Fibroblast of lung (primary cell): ENCODE results near the gene KANTR.

Experiments
- EZH2 ChIP-seq: IDR thresholded peaks from 2 replicates; pipeline ENCODE4 v1.5.1; 2012; ENCODE audit warnings: low read length, control low read depth, mild to moderate bottlenecking; ENCODE audit errors: missing control alignments
- TF ChIP-seq, protein P1 (sequence below), 2 donors: IDR thresholded peaks in 1 of 2; conservative IDR thresholded peaks in 1 of 2; 1 replicate in 1 of 2; 2 replicates in 1 of 2; pipeline ENCODE4 v1.5.1; 2011 to 2012; ENCODE audit warnings: low read length in 2 of 2, control low read depth in 1 of 2, inconsistent platforms in 1 of 2, low read depth in 1 of 2, mild to moderate bottlenecking in 1 of 2

DNA sequence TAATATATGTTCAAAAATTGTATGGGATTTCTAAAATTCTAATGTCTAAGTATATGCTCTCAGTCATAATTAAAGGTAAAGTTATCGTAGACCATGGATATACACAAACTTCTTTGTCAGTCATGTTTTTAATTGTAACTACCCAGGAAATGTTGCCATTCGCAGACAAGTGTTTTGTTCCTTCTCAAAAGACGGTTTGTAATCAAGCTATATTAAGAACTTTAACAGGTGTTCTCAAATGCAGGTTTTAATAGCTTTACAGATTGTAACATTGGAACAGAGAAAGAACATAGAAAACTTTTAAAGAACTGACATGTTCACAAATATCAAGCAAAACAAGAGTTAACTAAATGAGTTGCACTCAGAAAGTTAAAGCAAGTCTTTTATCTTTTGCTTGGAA, 72.2 kb downstream of the KANTR start:
- TF ChIP-seq, protein P1, sequence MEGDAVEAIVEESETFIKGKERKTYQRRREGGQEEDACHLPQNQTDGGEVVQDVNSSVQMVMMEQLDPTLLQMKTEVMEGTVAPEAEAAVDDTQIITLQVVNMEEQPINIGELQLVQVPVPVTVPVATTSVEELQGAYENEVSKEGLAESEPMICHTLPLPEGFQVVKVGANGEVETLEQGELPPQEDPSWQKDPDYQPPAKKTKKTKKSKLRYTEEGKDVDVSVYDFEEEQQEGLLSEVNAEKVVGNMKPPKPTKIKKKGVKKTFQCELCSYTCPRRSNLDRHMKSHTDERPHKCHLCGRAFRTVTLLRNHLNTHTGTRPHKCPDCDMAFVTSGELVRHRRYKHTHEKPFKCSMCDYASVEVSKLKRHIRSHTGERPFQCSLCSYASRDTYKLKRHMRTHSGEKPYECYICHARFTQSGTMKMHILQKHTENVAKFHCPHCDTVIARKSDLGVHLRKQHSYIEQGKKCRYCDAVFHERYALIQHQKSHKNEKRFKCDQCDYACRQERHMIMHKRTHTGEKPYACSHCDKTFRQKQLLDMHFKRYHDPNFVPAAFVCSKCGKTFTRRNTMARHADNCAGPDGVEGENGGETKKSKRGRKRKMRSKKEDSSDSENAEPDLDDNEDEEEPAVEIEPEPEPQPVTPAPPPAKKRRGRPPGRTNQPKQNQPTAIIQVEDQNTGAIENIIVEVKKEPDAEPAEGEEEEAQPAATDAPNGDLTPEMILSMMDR (conservative IDR thresholded peaks at IDR 0.05 in 1 of 2, IDR thresholded peaks at IDR 0.05 in 1 of 2; ENCODE audit: low read depth in 1 of 2, low read length in 2 of 2): no peak
- TF ChIP-seq EZH2: no peak
